NCI-H748 (cell line): ENCODE results near the gene FYN.
A peak's percentile ranks its signal among the peaks of the same experiment; 100 is the strongest.
"Not testable (repeated sequence)": the region's sequence is repeated elsewhere in the genome, so short reads cannot be mapped to it uniquely, and the experiment has no call there.

Source experiments
- DNase-seq: peaks from one replicate; lab custom pipeline; 2025; ENCODE audit not compliant: unreplicated experiment; lab: John Stamatoyannopoulos, UW

The FYN gene

DNA sequence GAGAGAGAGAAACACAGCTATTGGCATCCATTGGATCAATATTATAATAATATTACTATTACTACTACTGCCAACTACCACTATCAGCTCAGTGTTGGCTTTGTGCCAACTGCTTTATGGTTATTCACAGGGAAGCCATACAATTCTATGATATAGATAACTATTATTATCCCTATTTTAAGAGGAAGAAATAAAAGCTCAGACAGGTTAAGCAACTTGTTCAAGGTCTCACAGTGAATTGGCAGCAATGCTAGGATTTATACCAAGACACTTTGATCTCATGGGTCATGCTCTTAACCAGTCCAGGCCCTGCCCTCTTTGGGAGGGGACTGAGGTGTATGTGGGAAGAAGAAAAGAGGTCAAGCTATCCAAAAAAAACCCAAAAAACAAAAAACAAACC lies 185.6 kb downstream of the FYN start:
- DNase-seq: peak; percentile 15

DNA sequence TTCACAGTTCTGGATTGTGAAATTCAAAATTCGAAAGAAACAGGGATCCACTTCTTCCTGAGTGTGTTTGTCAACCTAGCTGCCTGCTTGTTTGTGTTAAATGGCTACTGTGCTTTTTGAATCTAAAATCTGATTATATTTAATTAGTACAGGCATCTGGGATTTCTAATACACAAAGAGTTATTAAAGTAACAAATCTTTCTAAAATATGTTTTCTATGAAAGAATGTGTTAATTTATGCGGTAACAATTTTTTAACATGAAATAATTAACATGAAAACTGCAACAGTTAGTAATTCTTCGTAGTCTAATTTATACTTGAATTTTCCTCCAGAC lies 186.4 kb downstream of the FYN start:
- DNase-seq: no peak

DNA sequence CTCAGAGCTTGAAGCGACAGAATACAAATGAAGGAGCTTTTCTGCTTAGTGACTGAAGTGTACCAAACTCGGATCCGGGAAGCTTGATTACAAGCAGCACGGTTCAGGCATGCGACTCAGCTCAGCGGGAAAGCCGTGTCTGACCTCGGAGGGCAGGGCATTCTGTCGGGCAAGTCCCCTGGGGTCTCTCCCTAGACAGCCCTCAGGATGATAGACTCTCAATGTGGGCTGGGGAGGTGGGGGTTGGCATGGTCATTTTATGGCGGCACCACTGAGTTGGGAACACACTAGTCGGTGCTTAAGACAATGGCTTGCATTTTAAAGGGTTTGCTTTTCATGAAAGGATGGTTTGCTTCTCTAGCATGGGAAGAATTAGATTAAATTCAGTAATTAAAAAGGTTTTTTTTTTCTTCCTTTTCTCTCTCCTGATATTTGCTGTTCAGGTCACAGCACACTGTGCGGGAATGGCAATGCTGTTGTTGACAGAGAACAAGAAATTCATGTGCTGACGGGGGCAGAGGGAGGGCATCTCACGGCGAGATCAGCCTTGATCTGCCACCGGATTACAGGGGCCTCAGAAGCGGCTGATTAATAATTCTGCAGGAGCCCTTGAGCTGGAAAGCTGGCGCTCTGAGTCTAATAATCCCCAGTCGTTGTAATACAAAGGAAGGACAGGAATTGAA lies 186.9 kb downstream of the FYN start:
- no peak for DNase-seq

DNA sequence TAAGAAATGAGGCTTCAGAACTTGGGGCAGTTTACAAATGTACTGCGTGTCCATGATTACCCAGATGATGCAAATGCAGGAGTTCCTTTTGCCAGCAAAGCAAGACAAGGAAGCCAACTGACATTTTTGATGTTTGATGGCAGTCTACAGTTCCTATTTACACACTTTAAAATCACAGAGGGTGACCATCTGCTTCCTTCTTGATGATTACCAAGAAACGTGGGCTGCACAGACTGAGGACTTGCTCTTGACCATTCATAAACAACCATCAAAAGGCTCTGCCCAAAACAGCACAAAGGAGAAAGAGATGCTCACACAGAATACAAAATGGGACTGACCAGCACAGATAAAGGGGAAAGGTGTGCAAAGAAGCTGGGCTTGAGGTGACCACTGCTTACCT lies 187.7 kb downstream of the FYN start:
- no peak for DNase-seq

GRCh38 chr6:111685058-111685457 lies 188.2 kb downstream of the FYN start:
- no peak for DNase-seq

- DNase-seq: no peak
Measured at GRCh38 chr6:111683749-111684267, 189.4 kb downstream of the FYN start.

DNA sequence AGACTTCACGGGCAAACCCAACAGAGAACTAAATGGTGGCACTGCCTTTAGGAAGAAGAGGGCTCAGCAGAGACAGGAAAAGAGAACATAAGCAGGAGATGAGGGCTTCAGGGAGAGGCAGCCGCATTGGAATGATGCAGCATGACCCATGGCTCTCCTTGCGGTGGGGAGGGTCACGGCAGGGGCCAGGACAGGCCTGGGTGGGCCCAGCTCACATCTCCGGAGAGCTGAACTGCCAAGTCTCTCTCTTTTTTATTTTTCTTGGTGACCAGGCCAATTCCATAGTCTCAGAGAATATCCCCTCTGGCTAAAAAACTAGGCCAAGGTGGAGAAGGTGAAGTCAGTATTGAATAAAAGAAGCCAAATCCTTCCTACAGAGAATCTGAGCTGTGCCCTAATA lies 190.1 kb downstream of the FYN start:
- no peak for DNase-seq

DNA sequence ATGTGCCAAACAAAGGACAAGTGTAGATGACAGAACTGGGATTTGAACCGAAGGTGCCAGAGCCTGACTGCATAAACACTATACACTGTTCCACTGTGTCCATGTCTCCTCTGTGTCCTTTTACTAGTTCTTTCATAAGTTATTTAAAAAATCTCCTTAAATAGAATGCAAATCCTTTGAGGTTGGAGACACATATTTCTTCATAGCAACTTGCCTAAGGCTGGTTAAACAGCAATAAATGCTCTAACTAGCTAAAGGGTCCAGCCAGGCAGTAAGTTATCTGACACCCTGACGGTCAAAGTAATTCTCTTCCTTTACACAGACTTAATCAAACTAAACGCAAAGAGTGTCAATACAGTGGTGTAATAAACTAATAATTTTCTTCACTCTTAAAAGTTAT lies 191.4 kb downstream of the FYN start:
- no peak for DNase-seq

- not testable (repeated sequence) for DNase-seq
Measured at GRCh38 chr6:111680811-111681609, 192.2 kb downstream of the FYN start.

- no peak for DNase-seq
Measured at GRCh38 chr6:111680015-111680712, 193.1 kb downstream of the FYN start.

- DNase-seq: no peak
Measured at GRCh38 chr6:111679126-111679858, 194.0 kb downstream of the FYN start.

GRCh38 chr6:111677249-111677990 lies 195.8 kb downstream of the FYN start:
- DNase-seq: no peak

GRCh38 chr6:111676383-111676782 lies 196.9 kb downstream of the FYN start:
- DNase-seq: no peak

- DNase-seq: no peak
Measured at GRCh38 chr6:111674883-111675282, 198.4 kb downstream of the FYN start.

GRCh38 chr6:111674413-111674812 lies 198.8 kb downstream of the FYN start:
- no peak for DNase-seq

DNA sequence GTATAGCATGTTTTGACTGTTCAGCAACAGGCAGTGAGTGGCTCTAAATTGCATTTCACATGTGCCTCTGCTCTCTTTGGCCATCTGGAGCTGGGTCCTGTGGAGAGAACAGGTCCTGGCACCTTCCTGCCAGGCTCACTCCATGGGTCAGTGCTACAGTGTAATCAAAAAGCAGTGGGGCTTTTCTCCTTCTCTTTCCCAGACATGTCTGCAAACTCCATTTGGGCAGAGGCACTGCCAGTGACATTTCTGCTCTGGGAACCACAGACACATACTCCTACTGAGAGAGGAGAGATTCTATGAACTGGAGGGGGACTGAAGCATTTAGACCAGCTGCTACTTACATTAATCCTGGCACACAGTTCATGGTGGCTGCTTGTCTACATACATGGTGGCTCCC lies 199.3 kb downstream of the FYN start:
- no peak for DNase-seq

- DNase-seq: no peak
Measured at GRCh38 chr6:111673532-111673931, 199.7 kb downstream of the FYN start.

DNA sequence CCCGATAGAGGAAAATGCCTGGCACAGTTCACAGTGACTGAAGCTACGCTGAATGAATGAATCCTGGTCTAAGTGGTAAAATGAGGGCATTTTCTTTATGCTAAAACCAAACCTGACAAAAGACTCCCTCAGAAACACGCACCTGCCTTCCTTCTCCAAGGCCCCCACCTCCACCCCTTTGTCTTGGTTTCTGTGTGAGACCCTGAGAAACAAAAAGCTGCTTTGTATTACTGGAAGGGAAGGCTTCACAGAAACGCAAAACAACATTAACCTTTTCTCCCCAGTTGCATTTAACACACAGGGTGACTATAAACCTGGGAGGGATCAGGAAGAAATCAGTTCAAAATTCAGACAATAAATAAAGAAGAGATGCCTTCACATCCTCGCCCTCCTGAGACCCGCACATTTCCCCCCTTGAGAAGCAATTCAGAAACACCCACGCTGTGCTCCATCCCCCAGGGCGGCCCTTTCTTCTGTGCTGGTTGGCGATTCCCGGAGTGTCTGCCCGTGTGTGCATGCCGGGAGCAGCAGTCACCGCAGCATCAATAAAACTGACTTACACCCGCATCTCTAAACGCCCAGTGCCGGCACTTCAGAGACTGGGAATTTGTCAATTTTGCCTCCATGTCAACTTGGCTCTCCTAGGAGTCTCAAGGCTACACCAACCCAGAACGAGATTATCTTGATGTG lies 200.3 kb downstream of the FYN start:
- no peak for DNase-seq

GRCh38 chr6:111669326-111669725 lies 203.9 kb downstream of the FYN start:
- no peak for DNase-seq

GRCh38 chr6:111668410-111668809 lies 204.8 kb downstream of the FYN start:
- DNase-seq: no peak
